ENCODE results near the gene TBATA. TPM values are rescaled to one million over a fixed set of nuclear protein-coding genes. Genes with fewer than 3 reads are reported as not detected.

The TBATA gene
- total RNA-seq, 1 experiment from 2014 or later = not detected

DNA sequence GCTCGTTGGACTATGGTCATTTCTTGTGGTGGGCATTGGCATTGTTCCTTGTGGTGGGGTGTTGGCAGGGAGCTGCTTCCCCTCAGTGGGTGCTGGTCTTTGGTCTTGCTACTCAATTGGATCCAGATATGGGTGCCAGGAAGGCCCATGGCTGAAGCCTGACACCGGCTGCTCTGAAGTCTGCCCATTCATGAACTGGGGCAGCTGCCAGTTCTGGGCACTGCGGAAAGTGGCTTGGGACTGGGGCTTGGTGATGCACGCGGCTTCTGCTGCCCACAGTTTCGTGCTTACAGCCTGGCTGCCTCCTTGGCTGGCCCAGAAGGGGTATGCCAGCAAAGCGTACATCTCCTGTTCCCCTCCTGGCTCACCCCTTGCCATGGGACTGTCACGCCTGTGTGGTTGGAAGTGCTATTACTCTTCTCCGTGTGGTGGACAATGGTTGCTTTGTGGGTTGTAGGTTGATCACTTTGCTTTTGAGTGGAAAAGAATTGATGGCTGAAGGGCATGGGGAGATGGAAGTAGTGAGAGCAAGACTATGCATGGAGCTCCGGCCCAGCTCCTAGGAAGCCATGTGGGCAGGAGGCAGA lies 58.2 kb downstream of the TBATA start:
- no peaks in the 10 kb centered on the region for H3K36me3 ChIP-seq (ENCODE audit: insufficient read depth, low read length, poor library complexity, severe bottlenecking)
- TF ChIP-seq, protein P1, sequence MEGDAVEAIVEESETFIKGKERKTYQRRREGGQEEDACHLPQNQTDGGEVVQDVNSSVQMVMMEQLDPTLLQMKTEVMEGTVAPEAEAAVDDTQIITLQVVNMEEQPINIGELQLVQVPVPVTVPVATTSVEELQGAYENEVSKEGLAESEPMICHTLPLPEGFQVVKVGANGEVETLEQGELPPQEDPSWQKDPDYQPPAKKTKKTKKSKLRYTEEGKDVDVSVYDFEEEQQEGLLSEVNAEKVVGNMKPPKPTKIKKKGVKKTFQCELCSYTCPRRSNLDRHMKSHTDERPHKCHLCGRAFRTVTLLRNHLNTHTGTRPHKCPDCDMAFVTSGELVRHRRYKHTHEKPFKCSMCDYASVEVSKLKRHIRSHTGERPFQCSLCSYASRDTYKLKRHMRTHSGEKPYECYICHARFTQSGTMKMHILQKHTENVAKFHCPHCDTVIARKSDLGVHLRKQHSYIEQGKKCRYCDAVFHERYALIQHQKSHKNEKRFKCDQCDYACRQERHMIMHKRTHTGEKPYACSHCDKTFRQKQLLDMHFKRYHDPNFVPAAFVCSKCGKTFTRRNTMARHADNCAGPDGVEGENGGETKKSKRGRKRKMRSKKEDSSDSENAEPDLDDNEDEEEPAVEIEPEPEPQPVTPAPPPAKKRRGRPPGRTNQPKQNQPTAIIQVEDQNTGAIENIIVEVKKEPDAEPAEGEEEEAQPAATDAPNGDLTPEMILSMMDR (conservative IDR thresholded peaks at IDR 0.05; ENCODE audit: low read depth, low read length) = no peak
- TF ChIP-seq EZH2 (IDR thresholded peaks at IDR 0.05; ENCODE audit: borderline replicate concordance, low read depth, low read length, poor library complexity, severe bottlenecking) = no peak
- no peak overlapping the region for H3K4me3 ChIP-seq (ENCODE audit: low read depth, low read length, poor library complexity, severe bottlenecking)
- no TSS peak for BruUV-seq (replicated peaks)
- H3K27me3 ChIP-seq (replicated peaks; ENCODE audit: insufficient read depth, low read depth, low read length, poor library complexity) = no peaks in the 10 kb centered on the region
- H3K9me3 ChIP-seq (ENCODE audit: low read depth, low read length, poor library complexity, severe bottlenecking) = no peaks in the 10 kb centered on the region
- CTCF ChIA-PET = no interaction called here
- no peak overlapping the region for H3K27ac ChIP-seq (ENCODE audit: low read depth, low read length, poor library complexity, severe bottlenecking)
- peaks cover 9% of the 10 kb centered on the region for H3K4me1 ChIP-seq (ENCODE audit: insufficient read depth, low read length, poor library complexity, severe bottlenecking)
- POLR2A ChIA-PET (ENCODE audit: low non-redundant PET) = no interaction called here
- intact Hi-C loops (cut with micrococcal nuclease; ENCODE audit: unreplicated experiment) = no loop called here
- DNase-seq (ENCODE audit: low spot score) = no peak

GRCh38 chr10:70723771-70724170 lies 61.4 kb downstream of the TBATA start:
- intact Hi-C loops (cut with micrococcal nuclease; ENCODE audit: unreplicated experiment) = no loop called here
- POLR2A ChIA-PET (ENCODE audit: low non-redundant PET) = interaction anchor here (0.5 kb wide), 1 partner anchor 144 kb away, joined by 4 read pairs; no protein-coding TSS in a partner anchor
- no TSS peak for BruUV-seq (replicated peaks)

DNA sequence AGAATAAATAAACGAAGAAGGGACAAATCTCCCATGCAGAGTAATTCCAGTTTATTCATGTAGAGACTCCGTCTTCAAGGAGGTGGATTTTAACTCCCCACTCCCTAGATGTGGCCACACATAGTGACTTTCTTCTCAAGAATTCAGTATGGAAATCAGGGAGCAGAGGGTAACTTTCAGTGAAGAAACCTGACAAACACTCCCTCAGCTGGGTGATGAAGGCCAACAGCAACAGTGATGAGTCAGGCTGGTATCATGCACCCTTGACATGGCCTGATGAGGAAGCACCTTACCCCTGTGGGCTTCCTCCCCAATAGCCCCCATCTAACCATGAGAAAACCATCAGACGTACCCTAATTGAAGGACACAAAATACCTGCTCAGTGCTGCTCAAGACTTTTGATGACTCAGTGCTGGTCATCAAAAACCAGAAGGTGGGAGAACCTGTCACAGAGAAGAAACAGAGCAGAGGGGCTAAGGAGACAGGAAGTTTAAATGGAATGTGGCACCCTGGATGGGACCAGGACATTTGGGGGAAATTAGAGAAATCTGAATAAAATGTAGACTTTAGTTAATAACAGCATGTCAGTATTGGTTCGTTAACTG lies 62.3 kb downstream of the TBATA start:
- Histone ChIP-seq H3K36me3 (ENCODE audit: insufficient read depth, low read length, poor library complexity, severe bottlenecking) (no peaks in the 10 kb centered on the region), H3K4me3 (ENCODE audit: low read depth, low read length, poor library complexity, severe bottlenecking) (no peak overlapping the region), H3K27me3 (replicated peaks; ENCODE audit: insufficient read depth, low read depth, low read length, poor library complexity) (no peaks in the 10 kb centered on the region), H3K4me1 (ENCODE audit: insufficient read depth, low read length, poor library complexity, severe bottlenecking) (no peaks in the 10 kb centered on the region), H3K27ac (ENCODE audit: low read depth, low read length, poor library complexity, severe bottlenecking) (no peak overlapping the region), H3K9me3 (ENCODE audit: low read depth, low read length, poor library complexity, severe bottlenecking) (no peaks in the 10 kb centered on the region)
- CTCF ChIA-PET = no interaction called here
- no peak for DNase-seq (ENCODE audit: low spot score)
- TF ChIP-seq EZH2 (IDR thresholded peaks at IDR 0.05; ENCODE audit: borderline replicate concordance, low read depth, low read length, poor library complexity, severe bottlenecking) = no peak
- TF ChIP-seq, protein P1 (conservative IDR thresholded peaks at IDR 0.05; ENCODE audit: low read depth, low read length) = no peak
- BruUV-seq (replicated peaks) = no TSS peak
- intact Hi-C loops (cut with micrococcal nuclease; ENCODE audit: unreplicated experiment) = no loop called here
- POLR2A ChIA-PET (ENCODE audit: low non-redundant PET) = no interaction called here

More at GRCh38 chr10:70723771-70724170, 61.4 kb downstream of the TBATA start:
- Histone ChIP-seq H3K4me1 (ENCODE audit: insufficient read depth, low read length, poor library complexity, severe bottlenecking) (no peaks in the 10 kb centered on the region), H3K9me3 (ENCODE audit: low read depth, low read length, poor library complexity, severe bottlenecking) (no peaks in the 10 kb centered on the region), H3K36me3 (ENCODE audit: insufficient read depth, low read length, poor library complexity, severe bottlenecking) (no peaks in the 10 kb centered on the region), H3K27ac (ENCODE audit: low read depth, low read length, poor library complexity, severe bottlenecking) (no peak overlapping the region), H3K4me3 (ENCODE audit: low read depth, low read length, poor library complexity, severe bottlenecking) (no peak overlapping the region), H3K27me3 (replicated peaks; ENCODE audit: insufficient read depth, low read depth, low read length, poor library complexity) (no peaks in the 10 kb centered on the region)
- no peak for DNase-seq (ENCODE audit: low spot score)
- no peak for TF ChIP-seq EZH2 (IDR thresholded peaks at IDR 0.05; ENCODE audit: borderline replicate concordance, low read depth, low read length, poor library complexity, severe bottlenecking)
- TF ChIP-seq, protein P1 (conservative IDR thresholded peaks at IDR 0.05; ENCODE audit: low read depth, low read length) = no peak
- CTCF ChIA-PET = no interaction called here

Other genes with a start within 250 kb of the TBATA start
- gene PRF1, start 182.6 kb downstream of the TBATA start, total RNA-seq (2021) = not detected in 2 replicates
- 0.09 and 0.21 TPM in 2 replicates for gene ADAMTS14, start 112.9 kb downstream of the TBATA start, total RNA-seq (2021)
- 48.6 and 65.5 TPM in 2 replicates for gene SGPL1, start 30.6 kb upstream of the TBATA start, total RNA-seq (2021)
- gene PCBD1, start 103.2 kb upstream of the TBATA start, total RNA-seq (2021) = 41.2 and 43.4 TPM in 2 replicates